RWPE2 (cell line): Measurements from ENCODE around the gene SIGLEC6.

Source experiments
- ATAC-seq: fragments of 200-7000 bp; cut with Tn5 transposase; 3 replicates; pipeline ENCODE4 v1.9.1; 2021; ENCODE audit warnings: low read depth
- DNase-seq: peaks from one replicate; pipeline ENCODE4 v3.0.0-alpha.2; 2020; ENCODE audit warnings: low spot score
- H3K27ac ChIP-seq: fragments of 450-650 bp; 2 replicates; pipeline ENCODE4 v1.5.1; 2017; ENCODE audit warnings: mild to moderate bottlenecking; ENCODE audit not compliant: poor library complexity, severe bottlenecking
- H3K27me3 ChIP-seq: fragments of 250-450 bp; sonication (Bioruptor Pico); 2 replicates; pipeline ENCODE4 v1.5.1; 2021; ENCODE audit warnings: mild to moderate bottlenecking, moderate library complexity; ENCODE audit not compliant: insufficient read depth, poor library complexity, severe bottlenecking
- H3K36me3 ChIP-seq: fragments of 250-450 bp; sonication (Bioruptor Pico); 2 replicates; pipeline ENCODE4 v1.5.1; 2020; ENCODE audit warnings: low read depth, mild to moderate bottlenecking, moderate library complexity
- H3K4me1 ChIP-seq: fragments of 250-450 bp; sonication (Bioruptor Pico); 2 replicates; pipeline ENCODE4 v1.5.1; 2021; ENCODE audit warnings: mild to moderate bottlenecking, moderate library complexity; ENCODE audit not compliant: insufficient read depth, poor library complexity, severe bottlenecking
- H3K4me3 ChIP-seq: fragments of 250-450 bp; sonication (Bioruptor Pico); 2 replicates; pipeline ENCODE4 v1.5.1; 2021; ENCODE audit warnings: mild to moderate bottlenecking, moderate library complexity; ENCODE audit not compliant: severe bottlenecking
- H3K9me3 ChIP-seq: fragments of 250-450 bp; sonication (Bioruptor Pico); 2 replicates; pipeline ENCODE4 v1.5.1; 2021; ENCODE audit warnings: mild to moderate bottlenecking, moderate library complexity; ENCODE audit not compliant: severe bottlenecking
- TF ChIP-seq, protein P1 (sequence below): fragments of 450-650 bp; IDR thresholded peaks from one replicate; pipeline ENCODE4 v1.5.1; 2017; ENCODE audit warnings: mild to moderate bottlenecking, moderate library complexity; ENCODE audit not compliant: poor library complexity, severe bottlenecking

SIGLEC6 gene

GRCh38 chr19:51470966-51471365, 60.5 kb downstream of the SIGLEC6 start:
- no peak for ATAC-seq
- Histone ChIP-seq H3K4me3 (no peak overlapping the region), H3K36me3 (no peaks in the 10 kb centered on the region), H3K27me3 (peaks cover 17% of the 10 kb centered on the region), H3K9me3 (no peaks in the 10 kb centered on the region), H3K4me1 (no peaks in the 10 kb centered on the region), H3K27ac (no peak overlapping the region)
- DNase-seq: no peak
- TF ChIP-seq, protein P1, sequence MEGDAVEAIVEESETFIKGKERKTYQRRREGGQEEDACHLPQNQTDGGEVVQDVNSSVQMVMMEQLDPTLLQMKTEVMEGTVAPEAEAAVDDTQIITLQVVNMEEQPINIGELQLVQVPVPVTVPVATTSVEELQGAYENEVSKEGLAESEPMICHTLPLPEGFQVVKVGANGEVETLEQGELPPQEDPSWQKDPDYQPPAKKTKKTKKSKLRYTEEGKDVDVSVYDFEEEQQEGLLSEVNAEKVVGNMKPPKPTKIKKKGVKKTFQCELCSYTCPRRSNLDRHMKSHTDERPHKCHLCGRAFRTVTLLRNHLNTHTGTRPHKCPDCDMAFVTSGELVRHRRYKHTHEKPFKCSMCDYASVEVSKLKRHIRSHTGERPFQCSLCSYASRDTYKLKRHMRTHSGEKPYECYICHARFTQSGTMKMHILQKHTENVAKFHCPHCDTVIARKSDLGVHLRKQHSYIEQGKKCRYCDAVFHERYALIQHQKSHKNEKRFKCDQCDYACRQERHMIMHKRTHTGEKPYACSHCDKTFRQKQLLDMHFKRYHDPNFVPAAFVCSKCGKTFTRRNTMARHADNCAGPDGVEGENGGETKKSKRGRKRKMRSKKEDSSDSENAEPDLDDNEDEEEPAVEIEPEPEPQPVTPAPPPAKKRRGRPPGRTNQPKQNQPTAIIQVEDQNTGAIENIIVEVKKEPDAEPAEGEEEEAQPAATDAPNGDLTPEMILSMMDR: no peak

DNA sequence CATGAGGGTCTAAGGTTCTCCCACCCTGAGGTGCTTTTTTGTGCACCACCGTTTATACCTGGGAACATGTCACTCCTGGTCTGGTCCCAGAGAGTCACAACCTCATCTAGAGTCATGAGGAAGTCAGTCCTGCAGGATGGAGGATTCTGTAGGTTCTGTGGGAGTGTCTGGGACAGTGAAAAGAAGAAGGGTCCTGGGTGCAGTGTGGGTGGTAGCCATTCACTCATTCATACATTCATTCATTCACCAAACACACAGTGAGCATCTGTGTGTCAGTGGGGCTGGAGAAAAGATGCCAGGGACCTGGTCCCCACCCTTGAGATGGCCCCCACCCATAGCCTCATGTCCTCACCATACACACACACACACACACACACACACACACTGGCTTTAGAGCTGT, 61.8 kb downstream of the SIGLEC6 start:
- no peak for DNase-seq
- TF ChIP-seq, protein P1: no peak
- ATAC-seq: no peak
- H3K4me3 ChIP-seq: no peak overlapping the region
- H3K27me3 ChIP-seq: peaks cover 27% of the 10 kb centered on the region
- H3K36me3 ChIP-seq: no peaks in the 10 kb centered on the region
- no peaks in the 10 kb centered on the region for H3K9me3 ChIP-seq
- no peaks in the 10 kb centered on the region for H3K4me1 ChIP-seq
- no peak overlapping the region for H3K27ac ChIP-seq

- H3K36me3 ChIP-seq: no peaks in the 10 kb centered on the region
- H3K4me3 ChIP-seq: no peak overlapping the region
Measured at GRCh38 chr19:51469162-51469561, 62.3 kb downstream of the SIGLEC6 start.

DNA sequence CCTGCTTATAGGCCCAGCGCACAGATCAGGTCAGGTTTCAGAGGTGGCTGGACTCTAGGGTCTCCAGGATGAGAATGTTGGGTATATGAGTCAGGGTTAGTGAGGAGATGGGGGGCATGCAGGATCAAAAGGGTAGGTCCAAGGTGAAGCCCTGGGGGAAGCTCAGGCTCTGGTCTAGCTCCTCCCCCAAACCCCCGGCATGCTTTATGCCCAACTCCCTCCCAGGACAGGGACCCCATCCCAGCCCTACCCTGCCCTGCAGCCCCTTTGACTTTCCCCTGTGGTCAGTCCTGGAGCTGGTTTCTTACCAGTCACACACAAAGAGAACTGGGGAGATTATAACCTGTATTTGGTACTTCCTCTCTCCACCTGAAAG, 62.9 kb downstream of the SIGLEC6 start:
- no peak overlapping the region for H3K4me3 ChIP-seq
- H3K27ac ChIP-seq: no peak overlapping the region
- no peaks in the 10 kb centered on the region for H3K4me1 ChIP-seq
- ATAC-seq (no peak), DNase-seq (no peak)
- TF ChIP-seq, protein P1: no peak
- no peaks in the 10 kb centered on the region for H3K9me3 ChIP-seq
- H3K27me3 ChIP-seq: peaks cover 27% of the 10 kb centered on the region
- H3K36me3 ChIP-seq: no peaks in the 10 kb centered on the region

More at GRCh38 chr19:51469162-51469561, 62.3 kb downstream of the SIGLEC6 start:
- Histone ChIP-seq H3K27ac (no peak overlapping the region), H3K4me1 (no peaks in the 10 kb centered on the region), H3K27me3 (peaks cover 27% of the 10 kb centered on the region), H3K9me3 (no peaks in the 10 kb centered on the region)
- ATAC-seq (no peak), DNase-seq (no peak)
- TF ChIP-seq, protein P1: no peak

DNA sequence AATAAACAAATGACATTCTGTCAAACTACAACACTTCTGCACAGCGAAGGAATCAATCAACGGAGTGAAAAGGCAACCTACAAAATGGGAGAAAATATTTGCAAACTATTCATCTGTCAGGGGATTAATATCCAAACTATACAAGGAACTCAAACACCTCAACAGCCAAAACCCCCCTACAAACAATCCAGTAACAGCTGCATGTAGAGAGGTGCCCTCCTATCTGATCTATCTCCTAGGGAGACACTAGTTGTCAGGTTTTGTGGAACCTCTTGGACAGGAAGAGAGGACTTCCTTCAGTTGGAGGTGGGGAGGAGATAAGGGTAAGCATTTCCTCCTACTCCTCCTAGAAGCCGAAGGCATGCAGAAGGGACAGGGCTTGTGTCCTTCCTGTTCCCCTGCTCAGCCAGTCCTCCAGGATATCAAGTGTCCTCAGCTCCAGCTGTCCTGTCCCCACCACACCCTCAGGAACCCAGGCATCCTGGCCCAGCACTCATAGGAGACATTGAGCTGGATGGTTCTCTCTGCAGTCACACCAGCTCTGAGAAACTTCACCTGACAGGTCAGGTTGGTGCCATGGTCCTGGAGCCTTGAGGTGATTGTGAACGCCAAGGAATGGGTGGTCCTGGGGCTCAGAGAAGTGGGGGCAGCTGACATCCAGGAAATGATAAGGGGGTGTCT, 63.5 kb downstream of the SIGLEC6 start:
- DNase-seq (no peak), ATAC-seq (no peak)
- no peaks in the 10 kb centered on the region for H3K4me1 ChIP-seq
- no peak overlapping the region for H3K4me3 ChIP-seq
- H3K27me3 ChIP-seq: peaks cover 27% of the 10 kb centered on the region
- H3K9me3 ChIP-seq: no peaks in the 10 kb centered on the region
- TF ChIP-seq, protein P1: no peak
- H3K27ac ChIP-seq: no peak overlapping the region
- no peaks in the 10 kb centered on the region for H3K36me3 ChIP-seq
